Epithelial cell of esophagus (primary cell): ENCODE measurements around the gene LCE2B.
"Not testable (repeated sequence)": the region's sequence is repeated elsewhere in the genome, so short reads cannot be mapped to it uniquely, and the experiment has no call there.

Experiments used
- DNase-seq: peaks from one replicate; pipeline ENCODE4 v3.0.0; 2010; ENCODE audit warnings: low read depth
- H3K4me3 ChIP-seq: 2 replicates; pipeline ENCODE4 v1.5.1; 2011; ENCODE audit warnings: mild to moderate bottlenecking, low read length, control low read depth
- CTCF ChIP-seq: IDR thresholded peaks from 2 replicates; pipeline ENCODE4 v1.5.1; 2011; ENCODE audit warnings: low read depth, mild to moderate bottlenecking, low read length, control low read depth, inconsistent platforms; ENCODE audit not compliant: insufficient read depth; ENCODE audit errors: missing control alignments

LCE2B gene

DNA sequence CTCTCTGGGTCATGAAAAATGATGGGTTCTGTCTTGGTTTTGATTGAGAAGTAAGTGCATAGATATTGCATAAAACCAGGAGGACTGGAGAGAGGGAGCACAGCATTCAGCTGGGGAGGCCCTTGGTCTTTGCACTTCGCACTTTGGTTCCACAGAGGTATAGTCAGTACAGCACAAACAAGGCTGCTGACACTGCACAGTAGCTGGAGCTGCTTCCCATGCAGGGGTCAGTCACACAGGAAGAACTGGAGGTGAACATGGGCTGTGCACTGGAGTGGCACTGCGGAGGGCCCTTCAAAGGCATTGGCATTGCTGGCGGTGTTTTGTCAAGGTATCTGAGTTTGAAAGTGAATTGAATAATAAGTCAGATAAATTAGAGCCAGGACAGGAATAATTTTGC is 27.3 kb upstream of the LCE2B start:
- DNase-seq = no peak
- no peak for TF ChIP-seq CTCF
- no peak overlapping the region for H3K4me3 ChIP-seq

DNA sequence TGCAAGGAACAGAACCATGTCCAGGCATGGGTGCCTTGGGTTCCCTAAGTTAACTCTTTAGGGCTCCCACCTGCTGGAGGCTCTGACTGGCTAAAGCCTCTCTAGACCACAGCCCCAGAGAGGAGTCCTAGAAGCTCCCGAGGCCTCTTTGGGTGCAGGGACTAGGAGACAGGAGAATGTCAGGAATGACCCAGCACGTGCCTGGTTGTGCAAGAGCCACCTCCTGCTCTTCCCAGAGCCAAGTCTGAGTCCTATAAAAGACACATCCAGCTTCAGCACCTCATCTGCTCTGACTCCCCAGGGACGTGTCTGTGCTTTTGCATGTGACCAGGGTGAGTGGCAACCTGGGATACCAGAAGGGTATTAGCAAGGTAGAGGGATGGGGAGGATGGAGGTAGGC is 22.8 kb upstream of the LCE2B start, which contains the start of gene LCE2D:
LCE2D (plus strand) TSS at position 283 of the 400 bp plus-strand sequence. CDS start 726 bp downstream, outside the sequence.
- DNase-seq = no peak
- TF ChIP-seq CTCF = no peak
- H3K4me3 ChIP-seq = no peak within 1 kb of the TSS

- H3K4me3 ChIP-seq, DNase-seq: not testable (repeated sequence)
Observed at GRCh38 chr1:152666171-152666570, 19.8 kb upstream of the LCE2B start.

GRCh38 chr1:152667648-152668047 is 18.3 kb upstream of the LCE2B start:
- DNase-seq = no peak
- no peak for TF ChIP-seq CTCF
- no peak overlapping the region for H3K4me3 ChIP-seq

GRCh38 chr1:152673016-152673415 is 12.9 kb upstream of the LCE2B start:
- peak; percentile 82 for DNase-seq
- TF ChIP-seq CTCF = no peak
- no peak overlapping the region for H3K4me3 ChIP-seq

DNA sequence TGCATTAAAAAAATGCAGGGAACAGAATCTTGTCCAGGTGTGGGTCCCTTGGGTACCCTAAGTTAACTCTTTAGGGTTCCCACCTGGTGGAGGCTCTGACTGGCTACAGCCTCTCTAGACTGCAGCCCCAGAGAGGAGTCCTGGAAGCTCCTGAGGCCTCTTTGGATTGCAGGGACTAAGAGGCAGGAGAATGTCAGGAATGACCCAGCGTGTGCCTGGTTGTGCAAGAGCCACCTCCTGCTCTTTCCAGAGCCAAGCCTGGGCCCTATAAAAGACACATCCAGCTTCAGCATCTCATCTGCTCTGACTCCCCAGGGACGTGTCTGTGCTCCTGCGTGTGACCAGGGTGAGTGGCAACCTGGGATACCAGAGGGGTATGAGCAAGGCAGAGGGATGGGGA is 10.9 kb upstream of the LCE2B start, which contains the start of gene LCE2C:
LCE2C (plus strand) TSS at position 297 of the 400 bp plus-strand sequence. CDS start 737 bp downstream, outside the sequence.
- not testable (repeated sequence) for DNase-seq, H3K4me3 ChIP-seq

DNA sequence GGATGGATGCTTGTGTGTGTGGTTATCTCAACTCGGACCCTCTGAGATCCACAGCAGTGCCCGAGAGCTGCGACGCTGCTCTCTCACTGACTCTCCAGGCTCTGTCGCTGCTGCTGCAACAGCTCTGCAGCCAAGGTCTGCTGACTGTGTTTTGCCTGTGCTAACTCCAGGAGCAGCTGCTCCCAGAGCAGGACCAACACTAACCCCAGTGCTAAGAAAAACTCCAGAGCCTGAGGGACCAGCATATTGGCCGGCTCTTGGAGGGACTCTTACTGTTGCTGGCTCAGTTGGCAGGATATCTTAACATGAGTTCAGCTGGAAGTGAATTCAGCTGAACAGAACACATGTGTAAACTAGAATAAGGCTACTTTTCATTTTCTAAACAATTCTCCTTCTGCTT is 6.5 kb upstream of the LCE2B start:
- DNase-seq = no peak
- TF ChIP-seq CTCF = no peak
- H3K4me3 ChIP-seq = no peak overlapping the region

- no peak overlapping the region for H3K4me3 ChIP-seq
- TF ChIP-seq CTCF = no peak
- DNase-seq = no peak
Observed at GRCh38 chr1:152681616-152682015, 4.3 kb upstream of the LCE2B start.
